B cell (primary cell): ENCODE results near the gene TSG101.

Source experiments
- EZH2 ChIP-seq: IDR thresholded peaks from 2 replicates; pipeline ENCODE4 v1.6.1; 2012; ENCODE audit warnings: borderline replicate concordance, low read depth, mild to moderate bottlenecking, moderate library complexity, low read length; ENCODE audit not compliant: insufficient read depth, poor library complexity, severe bottlenecking
- TF ChIP-seq, protein P1 (sequence below): fragments of 200-600 bp; IDR thresholded peaks from one replicate; pipeline ENCODE4 v1.8.0; 2022; ENCODE audit warnings: antibody characterized with exemption, mild to moderate bottlenecking

DNA sequence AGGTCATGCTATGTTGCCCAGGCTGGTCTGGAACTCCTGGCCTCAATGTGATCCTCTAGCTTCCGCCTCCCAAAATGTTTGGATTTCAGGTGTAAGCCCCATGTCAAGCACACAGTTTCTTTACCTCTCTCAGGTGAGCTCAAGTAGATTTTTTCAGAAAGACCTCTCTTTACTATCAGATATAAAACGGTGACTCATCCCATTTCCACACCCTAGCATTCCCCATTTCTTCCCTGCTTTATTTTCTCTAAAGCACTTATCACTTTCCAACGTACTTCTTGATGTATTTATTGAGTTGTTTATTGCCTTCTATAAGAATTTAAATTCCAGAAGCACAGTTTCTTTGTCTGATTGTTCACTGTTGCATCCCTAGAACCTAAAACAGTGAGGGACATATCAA is 3.7 kb downstream of the TSG101 start:
- TF ChIP-seq EZH2: no peak
- TF ChIP-seq, protein P1, sequence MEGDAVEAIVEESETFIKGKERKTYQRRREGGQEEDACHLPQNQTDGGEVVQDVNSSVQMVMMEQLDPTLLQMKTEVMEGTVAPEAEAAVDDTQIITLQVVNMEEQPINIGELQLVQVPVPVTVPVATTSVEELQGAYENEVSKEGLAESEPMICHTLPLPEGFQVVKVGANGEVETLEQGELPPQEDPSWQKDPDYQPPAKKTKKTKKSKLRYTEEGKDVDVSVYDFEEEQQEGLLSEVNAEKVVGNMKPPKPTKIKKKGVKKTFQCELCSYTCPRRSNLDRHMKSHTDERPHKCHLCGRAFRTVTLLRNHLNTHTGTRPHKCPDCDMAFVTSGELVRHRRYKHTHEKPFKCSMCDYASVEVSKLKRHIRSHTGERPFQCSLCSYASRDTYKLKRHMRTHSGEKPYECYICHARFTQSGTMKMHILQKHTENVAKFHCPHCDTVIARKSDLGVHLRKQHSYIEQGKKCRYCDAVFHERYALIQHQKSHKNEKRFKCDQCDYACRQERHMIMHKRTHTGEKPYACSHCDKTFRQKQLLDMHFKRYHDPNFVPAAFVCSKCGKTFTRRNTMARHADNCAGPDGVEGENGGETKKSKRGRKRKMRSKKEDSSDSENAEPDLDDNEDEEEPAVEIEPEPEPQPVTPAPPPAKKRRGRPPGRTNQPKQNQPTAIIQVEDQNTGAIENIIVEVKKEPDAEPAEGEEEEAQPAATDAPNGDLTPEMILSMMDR: no peak
